IPS-18a (cell line): ENCODE data around the gene THSD7A.

Source experiments
- H3K27ac ChIP-seq: one replicate; pipeline ENCODE4 v1.5.1; 2013; ENCODE audit warnings: low read length
- H3K27me3 ChIP-seq: one replicate; pipeline ENCODE4 v1.6.1; 2013; ENCODE audit warnings: mild to moderate bottlenecking, low read length; ENCODE audit not compliant: control insufficient read depth, insufficient read depth
- H3K36me3 ChIP-seq: one replicate; pipeline ENCODE4 v1.6.1; 2013; ENCODE audit warnings: low read depth, low read length; ENCODE audit not compliant: control insufficient read depth
- H3K4me1 ChIP-seq: one replicate; pipeline ENCODE4 v1.6.1; 2013; ENCODE audit warnings: low read depth, low read length; ENCODE audit not compliant: control insufficient read depth
- H3K4me3 ChIP-seq: one replicate; pipeline ENCODE4 v1.5.1; 2013; ENCODE audit warnings: low read length
- H3K9ac ChIP-seq: one replicate; pipeline ENCODE4 v1.6.1; 2013; ENCODE audit warnings: mild to moderate bottlenecking, low read length, moderate library complexity
- H3K9me3 ChIP-seq: one replicate; pipeline ENCODE4 v1.6.1; 2013; ENCODE audit warnings: low read depth, low read length; ENCODE audit not compliant: control insufficient read depth

The THSD7A gene

DNA sequence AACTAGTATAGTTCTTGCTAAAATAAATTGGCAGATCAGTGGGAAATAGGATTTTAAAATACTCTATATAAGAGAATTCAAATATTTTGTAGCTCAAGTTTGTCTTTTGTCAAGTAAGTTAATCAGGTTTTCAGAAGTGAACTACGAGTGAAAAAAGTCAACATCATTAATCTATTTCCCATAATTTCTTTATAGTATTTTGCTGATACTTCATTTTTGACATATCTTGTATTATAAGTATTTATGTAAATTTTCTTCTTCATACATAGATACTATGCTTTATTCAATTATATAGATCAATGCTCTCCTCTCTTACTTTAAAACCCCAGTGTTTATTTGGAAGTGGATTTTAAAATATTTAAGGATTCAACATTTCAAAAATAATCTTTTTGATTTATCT is 360.7 kb downstream of the THSD7A start:
- Histone ChIP-seq H3K4me3 (no peak overlapping the region), H3K9me3 (no peaks in the 10 kb centered on the region), H3K9ac (no peak overlapping the region), H3K27ac (no peak overlapping the region), H3K36me3 (no peaks in the 10 kb centered on the region), H3K4me1 (no peaks in the 10 kb centered on the region), H3K27me3 (no peaks in the 10 kb centered on the region)

DNA sequence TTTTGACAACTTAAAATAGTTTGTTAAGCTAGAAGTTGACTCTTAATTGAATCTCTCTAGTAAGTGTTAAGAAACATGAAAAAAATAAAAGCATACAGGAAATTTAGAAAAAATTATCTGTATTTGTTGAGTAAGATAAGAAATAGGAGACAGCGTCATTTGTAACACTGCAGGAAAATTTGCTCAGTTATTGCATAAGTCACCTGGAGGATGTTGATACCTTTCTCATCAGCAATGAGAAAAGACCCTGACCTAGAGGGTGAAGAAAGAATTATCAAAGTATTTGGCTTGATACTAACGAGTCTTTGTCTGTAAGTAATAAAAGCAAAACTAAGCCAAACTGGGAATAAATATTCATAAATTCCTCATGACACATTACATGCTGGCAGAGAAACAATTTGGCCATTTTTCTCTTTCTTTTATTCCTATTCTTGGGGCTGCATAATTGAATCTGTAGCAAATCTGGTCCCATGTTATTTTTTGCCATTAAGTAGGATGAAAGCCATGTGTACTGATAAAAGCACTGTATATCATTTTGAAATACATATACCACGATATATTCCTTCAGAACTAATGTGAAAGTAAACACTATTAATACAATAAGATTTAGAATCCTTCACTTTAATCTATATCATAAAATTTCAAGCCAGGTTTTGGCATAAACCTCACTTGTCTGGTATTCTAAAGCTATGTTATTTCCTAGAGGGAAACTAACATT is 362.8 kb downstream of the THSD7A start:
- Histone ChIP-seq H3K4me3 (no peak overlapping the region), H3K4me1 (no peaks in the 10 kb centered on the region), H3K9ac (no peak overlapping the region), H3K27me3 (no peaks in the 10 kb centered on the region), H3K27ac (no peak overlapping the region), H3K9me3 (no peaks in the 10 kb centered on the region), H3K36me3 (no peaks in the 10 kb centered on the region)

DNA sequence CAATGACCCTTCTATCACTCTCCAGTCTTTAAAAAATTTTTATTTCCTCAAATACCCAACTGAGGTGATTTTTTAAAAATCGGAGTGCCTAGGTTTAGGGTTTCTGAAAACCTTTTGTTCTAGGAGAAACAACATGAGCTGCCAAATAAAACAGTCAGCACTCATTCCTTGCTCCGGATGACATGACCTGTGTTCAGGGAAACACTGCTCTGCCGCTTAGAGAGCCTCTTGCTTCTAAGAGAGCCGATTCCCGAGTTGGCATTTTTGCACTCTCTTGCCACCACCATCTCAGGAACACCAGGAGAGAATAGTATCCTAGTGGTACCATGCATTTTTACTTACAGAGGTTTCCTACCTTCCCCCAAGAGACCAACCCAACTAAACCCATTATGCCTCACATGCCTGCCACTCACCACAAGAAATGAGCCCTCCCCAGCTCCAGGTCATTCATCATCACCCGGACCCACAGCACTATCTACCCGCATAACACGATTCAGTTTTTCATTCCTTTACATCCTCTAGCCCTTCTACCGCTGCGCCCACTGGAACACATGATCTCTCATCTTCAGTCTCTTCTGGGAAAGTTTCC is 365.4 kb downstream of the THSD7A start:
- Histone ChIP-seq H3K36me3 (no peaks in the 10 kb centered on the region), H3K4me3 (no peak overlapping the region), H3K9me3 (no peaks in the 10 kb centered on the region), H3K27me3 (no peaks in the 10 kb centered on the region), H3K27ac (no peak overlapping the region), H3K4me1 (no peaks in the 10 kb centered on the region), H3K9ac (no peak overlapping the region)

DNA sequence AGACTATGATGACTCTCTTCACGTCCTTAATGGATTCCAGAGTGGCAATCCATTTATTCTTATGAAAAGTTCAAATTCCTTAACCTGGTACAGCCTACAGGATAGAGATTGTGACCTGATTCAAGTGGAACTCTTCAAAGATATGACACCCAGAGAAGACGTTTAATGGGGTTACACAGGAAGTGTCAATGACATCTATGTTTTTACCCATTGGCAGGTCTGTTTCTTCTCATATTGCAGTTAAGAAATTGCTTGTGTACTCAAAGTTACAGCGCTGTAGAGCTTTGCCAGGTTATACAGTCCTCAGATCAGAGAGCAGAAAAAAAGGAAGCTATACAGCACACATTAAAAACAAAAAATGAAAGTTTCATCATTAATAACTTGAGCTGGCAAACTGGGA is 367.4 kb downstream of the THSD7A start:
- H3K36me3 ChIP-seq, result no peaks in the 10 kb centered on the region
- H3K9ac ChIP-seq, result no peak overlapping the region
- H3K4me3 ChIP-seq, result no peak overlapping the region
- H3K27me3 ChIP-seq, result no peaks in the 10 kb centered on the region
- H3K27ac ChIP-seq, result no peak overlapping the region
- no peaks in the 10 kb centered on the region for H3K4me1 ChIP-seq
- H3K9me3 ChIP-seq, result no peaks in the 10 kb centered on the region

DNA sequence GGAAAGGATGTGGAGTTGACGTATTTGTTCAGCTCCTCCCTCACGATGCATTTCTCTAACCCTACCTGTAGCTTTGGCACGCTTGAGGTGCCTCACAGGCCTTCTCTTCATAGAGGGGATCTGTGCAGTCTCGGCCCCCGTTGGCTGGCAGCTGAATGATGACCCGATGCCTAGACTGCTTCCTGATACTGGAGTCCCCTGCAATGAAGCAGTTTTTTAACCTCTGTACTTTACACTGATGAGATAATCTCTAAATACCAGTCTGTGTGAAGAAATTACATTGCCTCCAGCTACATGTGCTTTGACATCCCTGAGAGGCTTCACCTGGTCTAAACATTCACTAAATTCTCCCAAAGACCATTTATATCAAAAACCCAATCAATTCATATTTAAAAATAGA is 370.1 kb downstream of the THSD7A start:
- no peak overlapping the region for H3K27ac ChIP-seq
- no peak overlapping the region for H3K4me3 ChIP-seq
- no peaks in the 10 kb centered on the region for H3K4me1 ChIP-seq
- no peaks in the 10 kb centered on the region for H3K9me3 ChIP-seq
- H3K27me3 ChIP-seq, result no peaks in the 10 kb centered on the region
- H3K36me3 ChIP-seq, result no peaks in the 10 kb centered on the region
- H3K9ac ChIP-seq, result no peak overlapping the region

DNA sequence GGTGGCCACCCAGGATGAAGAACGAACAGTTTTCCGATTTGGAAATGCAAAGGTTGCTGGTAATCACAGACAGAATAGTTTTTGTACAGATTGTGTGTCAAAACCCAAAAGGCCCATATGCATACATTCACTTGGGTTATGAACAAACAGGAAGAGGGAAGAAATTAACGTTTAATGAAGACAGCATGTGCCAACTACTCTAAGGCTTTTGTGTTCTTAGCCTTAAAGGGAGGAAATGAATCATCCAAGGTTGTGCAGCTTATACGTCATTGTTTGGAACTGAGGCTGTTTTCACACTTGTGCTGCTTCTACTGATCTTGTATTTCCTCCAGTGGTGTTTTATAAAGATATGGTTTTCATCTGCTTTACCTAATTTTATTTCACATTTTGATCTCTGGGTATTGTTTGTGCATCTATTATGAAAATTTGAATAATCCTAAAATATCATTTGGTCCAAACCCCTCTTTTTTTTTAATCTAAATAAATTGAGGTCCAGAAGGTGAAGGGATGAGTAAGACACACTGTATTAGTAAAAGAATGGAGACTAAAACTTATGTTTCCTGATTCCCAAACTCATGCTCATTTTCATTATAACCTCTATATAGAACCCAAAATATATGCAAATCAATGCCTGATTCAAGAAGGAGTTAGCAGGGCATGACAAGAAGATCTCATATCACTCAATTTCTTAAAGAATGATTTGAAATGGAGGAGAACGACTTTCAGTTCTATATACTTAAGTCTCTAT is 373.1 kb downstream of the THSD7A start:
- Histone ChIP-seq H3K9ac (no peak overlapping the region), H3K27ac (no peak overlapping the region), H3K9me3 (no peaks in the 10 kb centered on the region), H3K36me3 (no peaks in the 10 kb centered on the region), H3K4me1 (no peaks in the 10 kb centered on the region), H3K27me3 (no peaks in the 10 kb centered on the region), H3K4me3 (no peak overlapping the region)

DNA sequence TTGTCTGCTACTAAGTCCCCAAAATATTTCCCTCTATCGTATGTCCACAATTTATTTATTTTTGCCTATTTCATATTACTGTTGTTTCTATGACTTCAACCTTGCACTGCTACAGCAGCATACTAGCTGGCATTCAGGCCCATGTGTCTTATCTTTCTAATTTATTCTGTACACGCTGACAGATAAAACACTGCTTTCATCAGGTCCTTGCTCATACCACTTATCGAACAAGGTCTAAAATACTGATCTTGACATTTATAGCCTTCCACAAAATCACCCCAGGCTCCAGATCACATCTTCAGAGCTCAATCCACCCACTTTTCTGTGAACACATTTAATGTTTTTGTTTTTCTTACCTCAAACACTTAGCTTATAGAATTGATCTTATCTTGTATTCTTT is 374.6 kb downstream of the THSD7A start:
- Histone ChIP-seq H3K9me3 (no peaks in the 10 kb centered on the region), H3K27ac (no peak overlapping the region), H3K36me3 (no peaks in the 10 kb centered on the region), H3K4me3 (no peak overlapping the region), H3K9ac (no peak overlapping the region), H3K27me3 (no peaks in the 10 kb centered on the region), H3K4me1 (no peaks in the 10 kb centered on the region)

DNA sequence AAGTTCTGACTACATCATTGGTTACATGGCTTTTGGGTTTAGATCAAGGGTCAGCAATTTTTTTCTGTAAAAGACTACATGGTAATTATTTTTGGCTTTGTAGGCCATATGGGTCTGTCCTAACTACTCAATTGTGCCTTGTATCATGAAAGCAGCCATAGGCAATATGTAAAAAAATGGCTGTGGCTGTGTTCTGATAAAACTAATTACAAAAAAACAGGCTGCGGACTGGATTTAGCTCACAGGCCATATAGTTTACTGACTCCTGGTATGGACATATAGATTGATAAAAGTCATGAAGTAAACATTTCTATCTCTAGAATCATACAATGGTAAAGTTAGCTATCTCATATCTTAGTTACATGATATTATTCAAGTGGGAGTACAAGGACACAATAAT is 375.4 kb downstream of the THSD7A start:
- no peaks in the 10 kb centered on the region for H3K4me1 ChIP-seq
- H3K9me3 ChIP-seq, result no peaks in the 10 kb centered on the region
- no peak overlapping the region for H3K4me3 ChIP-seq
- H3K9ac ChIP-seq, result no peak overlapping the region
- H3K27ac ChIP-seq, result no peak overlapping the region
- H3K36me3 ChIP-seq, result no peaks in the 10 kb centered on the region
- H3K27me3 ChIP-seq, result no peaks in the 10 kb centered on the region

DNA sequence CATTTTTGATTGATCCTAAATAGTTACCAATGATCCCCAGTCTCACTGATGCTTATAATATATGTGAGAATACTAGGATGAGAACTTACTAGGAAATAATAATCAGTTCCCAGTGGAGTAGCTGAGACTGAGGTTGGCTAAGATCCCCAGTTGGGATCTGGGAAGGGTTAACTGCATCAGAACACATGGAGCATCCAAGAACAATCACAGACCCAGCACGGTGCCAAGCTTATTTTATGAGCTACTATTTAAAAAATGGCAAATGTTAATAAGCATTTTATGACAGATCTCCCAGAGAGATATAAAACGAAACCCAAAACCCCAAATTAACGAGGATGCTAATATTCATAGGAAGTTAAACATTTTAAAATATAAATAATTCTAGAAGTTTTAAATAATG is 379.5 kb downstream of the THSD7A start:
- Histone ChIP-seq H3K36me3 (no peaks in the 10 kb centered on the region), H3K4me1 (no peaks in the 10 kb centered on the region), H3K27ac (no peak overlapping the region), H3K4me3 (no peak overlapping the region), H3K9ac (no peak overlapping the region), H3K9me3 (no peaks in the 10 kb centered on the region), H3K27me3 (no peaks in the 10 kb centered on the region)

DNA sequence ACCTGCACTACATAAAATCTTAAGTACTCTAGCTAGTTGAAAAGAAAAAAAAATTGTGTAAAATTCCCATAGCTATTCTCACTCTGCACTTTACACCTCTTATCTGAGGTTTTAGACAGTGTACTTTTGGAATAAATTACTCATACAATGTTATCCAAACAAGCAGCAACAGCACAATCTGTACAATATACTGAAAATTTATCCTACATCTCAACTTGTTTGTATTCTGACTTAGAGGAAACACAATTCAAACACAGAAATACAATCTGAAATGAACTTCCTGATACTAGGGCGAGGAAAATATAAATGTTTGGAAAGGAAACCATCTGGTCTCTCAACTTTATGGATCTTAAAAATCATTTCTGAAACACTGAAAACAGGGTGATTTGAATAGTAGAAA is 381.7 kb downstream of the THSD7A start:
- no peaks in the 10 kb centered on the region for H3K36me3 ChIP-seq
- H3K9ac ChIP-seq, result no peak overlapping the region
- no peaks in the 10 kb centered on the region for H3K4me1 ChIP-seq
- no peak overlapping the region for H3K4me3 ChIP-seq
- H3K9me3 ChIP-seq, result no peaks in the 10 kb centered on the region
- H3K27me3 ChIP-seq, result no peaks in the 10 kb centered on the region
- no peak overlapping the region for H3K27ac ChIP-seq

DNA sequence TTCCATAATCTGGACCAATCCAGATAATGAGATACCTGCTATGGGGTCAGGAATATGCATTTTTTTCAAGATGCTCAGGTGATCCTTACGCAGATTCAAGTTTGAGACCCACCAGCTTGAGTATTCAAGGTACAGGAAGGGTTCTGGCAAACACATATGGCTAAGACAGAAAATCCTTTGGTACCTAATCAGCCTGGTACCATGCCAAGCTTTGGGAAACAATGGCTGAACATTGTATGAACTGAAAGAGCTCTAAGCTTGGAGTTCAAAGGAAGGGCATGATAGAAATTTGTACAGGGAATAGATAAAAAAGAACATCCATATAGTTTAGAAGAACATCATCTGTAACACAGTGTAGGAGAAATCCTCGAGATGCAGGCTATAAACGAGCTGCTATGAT is 382.7 kb downstream of the THSD7A start:
- Histone ChIP-seq H3K9ac (no peak overlapping the region), H3K4me1 (no peaks in the 10 kb centered on the region), H3K27me3 (no peaks in the 10 kb centered on the region), H3K9me3 (no peaks in the 10 kb centered on the region), H3K36me3 (no peaks in the 10 kb centered on the region), H3K27ac (no peak overlapping the region), H3K4me3 (no peak overlapping the region)

DNA sequence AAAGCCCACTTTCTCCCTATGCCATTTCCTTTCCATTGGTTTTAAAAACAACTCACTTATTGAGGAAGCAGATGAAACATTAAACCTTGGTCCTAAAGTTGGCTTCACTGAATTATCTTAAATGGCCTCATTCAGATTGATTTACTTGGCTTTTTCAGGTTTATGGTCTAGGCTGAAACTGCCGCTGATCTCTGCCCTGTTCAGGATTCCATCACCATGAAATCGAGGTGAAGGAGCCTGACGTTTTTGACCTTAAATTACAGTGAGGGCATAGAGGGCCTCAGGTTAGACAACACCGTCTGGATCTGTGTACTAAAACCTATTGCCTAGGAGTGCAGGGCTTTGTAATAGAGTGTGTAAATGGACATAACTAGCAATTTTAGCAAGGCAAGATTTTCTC is 383.7 kb downstream of the THSD7A start:
- no peak overlapping the region for H3K9ac ChIP-seq
- H3K27me3 ChIP-seq, result no peaks in the 10 kb centered on the region
- no peak overlapping the region for H3K27ac ChIP-seq
- no peaks in the 10 kb centered on the region for H3K9me3 ChIP-seq
- H3K4me3 ChIP-seq, result no peak overlapping the region
- no peaks in the 10 kb centered on the region for H3K36me3 ChIP-seq
- no peaks in the 10 kb centered on the region for H3K4me1 ChIP-seq
